HG03469 (cell line): ENCODE measurements around the gene EIF1AX.
"Not testable (repeated sequence)": the region's sequence is repeated elsewhere in the genome, so short reads cannot be mapped to it uniquely, and the experiment has no call there.

ENCODE experiments used
- ATAC-seq: cut with Tn5 transposase; IDR thresholded peaks from one replicate; pipeline ENCODE4 v1.9.1; 2021; ENCODE audit warnings: mild to moderate bottlenecking, moderate library complexity, moderate number of reproducible peaks; ENCODE audit not compliant: unreplicated experiment

The EIF1AX gene

GRCh38 chrX:20141281-20142220 lies at the start of gene EIF1AX:
Gene EIF1AX (minus strand): TSS chrX:20141838. CDS start chrX:20141640, 198 bp downstream.
- peak; percentile 94 for ATAC-seq

- no peak for ATAC-seq
These were observed 47.5 kb upstream of the EIF1AX start for GRCh38 chrX:20189171-20189570.

- no peak for ATAC-seq
These were observed 40.1 kb upstream of the EIF1AX start for GRCh38 chrX:20181598-20182329.

- ATAC-seq = no peak
These were observed 35.5 kb upstream of the EIF1AX start for GRCh38 chrX:20177093-20177492.

- ATAC-seq = no peak
These were observed 32.2 kb upstream of the EIF1AX start for GRCh38 chrX:20173856-20174255.

GRCh38 chrX:20173313-20173712 lies 31.7 kb upstream of the EIF1AX start:
- ATAC-seq = no peak

GRCh38 chrX:20171887-20172286 lies 30.2 kb upstream of the EIF1AX start:
- no peak for ATAC-seq

- ATAC-seq = not testable (repeated sequence)
These were observed 20.9 kb upstream of the EIF1AX start for GRCh38 chrX:20162516-20162915.

- ATAC-seq = no peak
These were observed 18.3 kb upstream of the EIF1AX start for GRCh38 chrX:20159797-20160385.

GRCh38 chrX:20151689-20152088 lies 10.1 kb upstream of the EIF1AX start:
- no peak for ATAC-seq

- ATAC-seq = no peak
These were observed 7.7 kb upstream of the EIF1AX start for GRCh38 chrX:20149326-20149725.

GRCh38 chrX:20147561-20147960 lies 5.9 kb upstream of the EIF1AX start:
- ATAC-seq = no peak

- ATAC-seq = no peak
These were observed 2.9 kb upstream of the EIF1AX start for GRCh38 chrX:20144491-20144890.

GRCh38 chrX:20143561-20143960 lies 1.9 kb upstream of the EIF1AX start:
- ATAC-seq = no peak

- ATAC-seq = no peak
These were observed 1.5 kb upstream of the EIF1AX start for GRCh38 chrX:20143111-20143510.

- no peak for ATAC-seq
These were observed 1.2 kb downstream of the EIF1AX start for GRCh38 chrX:20140420-20140819.

GRCh38 chrX:20139966-20140365 lies 1.7 kb downstream of the EIF1AX start:
- ATAC-seq = no peak

- ATAC-seq = no peak
These were observed 5.7 kb downstream of the EIF1AX start for GRCh38 chrX:20135944-20136343.

GRCh38 chrX:20132666-20133065 lies 9.0 kb downstream of the EIF1AX start:
- ATAC-seq = no peak

- no peak for ATAC-seq
These were observed 11.3 kb downstream of the EIF1AX start for GRCh38 chrX:20130357-20130756.

GRCh38 chrX:20129547-20129946 lies 12.1 kb downstream of the EIF1AX start:
- ATAC-seq = no peak

- ATAC-seq = no peak
These were observed 13.0 kb downstream of the EIF1AX start for GRCh38 chrX:20128670-20129069.
